ENCODE results near the gene NOS1AP.

Gene NOS1AP

DNA sequence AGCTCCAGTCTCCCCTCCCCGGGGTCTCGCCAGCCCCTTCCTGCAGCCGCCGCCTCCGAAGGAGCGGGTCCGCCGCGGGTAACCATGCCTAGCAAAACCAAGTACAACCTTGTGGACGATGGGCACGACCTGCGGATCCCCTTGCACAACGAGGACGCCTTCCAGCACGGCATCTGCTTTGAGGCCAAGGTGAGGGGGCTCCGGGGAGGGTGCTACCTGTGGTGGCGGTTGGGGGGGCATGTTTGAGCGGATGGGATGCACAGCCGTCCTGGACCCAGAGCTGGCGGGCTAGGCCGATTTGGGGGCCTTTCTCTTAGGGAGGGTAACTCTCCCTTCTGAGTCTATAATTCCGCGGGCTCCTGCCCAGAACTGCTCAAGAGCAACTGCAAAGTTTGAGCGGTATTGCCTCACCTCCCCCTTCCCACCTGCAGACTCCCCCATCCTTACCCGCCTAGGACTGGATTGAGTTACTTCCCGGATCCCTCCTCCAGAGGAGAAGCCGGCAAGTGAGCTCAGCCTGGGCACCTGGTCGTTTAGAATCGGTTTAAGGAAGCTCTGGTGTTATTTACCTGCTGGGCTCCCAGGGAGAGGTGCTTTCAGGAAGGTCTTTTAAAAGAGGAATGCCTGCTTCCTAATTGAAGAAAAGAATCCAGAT, 730 bp downstream of the NOS1AP start:
- TF ChIP-seq GLIS3 (CRISPR knock-in tag; IDR thresholded peaks at IDR 0.05) (no peak), TSHZ2 (CRISPR knock-in tag; IDR thresholded peaks at IDR 0.05) (no peak), CSDC2 (CRISPR knock-in tag; IDR thresholded peaks at IDR 0.05) (no peak), ESRRG (CRISPR knock-in tag; IDR thresholded peaks at IDR 0.05) (no peak), TCF4 (CRISPR knock-in tag; IDR thresholded peaks at IDR 0.05; ENCODE audit: borderline replicate concordance) (no peak), ZFP3 (CRISPR knock-in tag; IDR thresholded peaks at IDR 0.05) (no peak), ZNF565 (CRISPR knock-in tag; conservative IDR thresholded peaks at IDR 0.05; ENCODE audit: low read depth) (no peak), ISL1 (CRISPR knock-in tag; IDR thresholded peaks at IDR 0.05) (no peak), ZFP30 (CRISPR knock-in tag; IDR thresholded peaks at IDR 0.05) (no peak), ZNF70 (CRISPR knock-in tag; IDR thresholded peaks at IDR 0.05) (no peak), ZNF8 (CRISPR knock-in tag; IDR thresholded peaks at IDR 0.05) (no peak)
- TF ChIP-seq, protein P1, sequence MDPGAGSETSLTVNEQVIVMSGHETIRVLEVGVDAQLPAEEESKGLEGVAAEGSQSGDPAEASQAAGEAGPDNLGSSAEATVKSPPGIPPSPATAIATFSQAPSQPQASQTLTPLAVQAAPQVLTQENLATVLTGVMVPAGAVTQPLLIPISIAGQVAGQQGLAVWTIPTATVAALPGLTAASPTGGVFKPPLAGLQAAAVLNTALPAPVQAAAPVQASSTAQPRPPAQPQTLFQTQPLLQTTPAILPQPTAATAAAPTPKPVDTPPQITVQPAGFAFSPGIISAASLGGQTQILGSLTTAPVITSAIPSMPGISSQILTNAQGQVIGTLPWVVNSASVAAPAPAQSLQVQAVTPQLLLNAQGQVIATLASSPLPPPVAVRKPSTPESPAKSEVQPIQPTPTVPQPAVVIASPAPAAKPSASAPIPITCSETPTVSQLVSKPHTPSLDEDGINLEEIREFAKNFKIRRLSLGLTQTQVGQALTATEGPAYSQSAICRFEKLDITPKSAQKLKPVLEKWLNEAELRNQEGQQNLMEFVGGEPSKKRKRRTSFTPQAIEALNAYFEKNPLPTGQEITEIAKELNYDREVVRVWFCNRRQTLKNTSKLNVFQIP (CRISPR knock-in tag; IDR thresholded peaks at IDR 0.05; ENCODE audit: borderline replicate concordance, low read depth): no peak
- TF ChIP-seq, protein P2, sequence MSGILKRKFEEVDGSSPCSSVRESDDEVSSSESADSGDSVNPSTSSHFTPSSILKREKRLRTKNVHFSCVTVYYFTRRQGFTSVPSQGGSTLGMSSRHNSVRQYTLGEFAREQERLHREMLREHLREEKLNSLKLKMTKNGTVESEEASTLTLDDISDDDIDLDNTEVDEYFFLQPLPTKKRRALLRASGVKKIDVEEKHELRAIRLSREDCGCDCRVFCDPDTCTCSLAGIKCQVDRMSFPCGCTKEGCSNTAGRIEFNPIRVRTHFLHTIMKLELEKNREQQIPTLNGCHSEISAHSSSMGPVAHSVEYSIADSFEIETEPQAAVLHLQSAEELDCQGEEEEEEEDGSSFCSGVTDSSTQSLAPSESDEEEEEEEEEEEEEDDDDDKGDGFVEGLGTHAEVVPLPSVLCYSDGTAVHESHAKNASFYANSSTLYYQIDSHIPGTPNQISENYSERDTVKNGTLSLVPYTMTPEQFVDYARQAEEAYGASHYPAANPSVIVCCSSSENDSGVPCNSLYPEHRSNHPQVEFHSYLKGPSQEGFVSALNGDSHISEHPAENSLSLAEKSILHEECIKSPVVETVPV (CRISPR knock-in tag; IDR thresholded peaks at IDR 0.05): no peak
- peak; percentile 17 for ATAC-seq

- TF ChIP-seq ESRRG (CRISPR knock-in tag; IDR thresholded peaks at IDR 0.05): no peak
- no peak for TF ChIP-seq ZFP3 (CRISPR knock-in tag; IDR thresholded peaks at IDR 0.05)
- TF ChIP-seq ARNTL (CRISPR knock-in tag; IDR thresholded peaks at IDR 0.05; ENCODE audit: borderline replicate concordance, low read depth): no peak
- no peak for TF ChIP-seq ZNF70 (CRISPR knock-in tag; IDR thresholded peaks at IDR 0.05)
- no peak for TF ChIP-seq GLIS3 (CRISPR knock-in tag; IDR thresholded peaks at IDR 0.05)
- TF ChIP-seq, protein P2 (CRISPR knock-in tag; IDR thresholded peaks at IDR 0.05): no peak
- TF ChIP-seq RARB (CRISPR knock-in tag; IDR thresholded peaks at IDR 0.05): no peak
- TF ChIP-seq TOX (CRISPR knock-in tag; IDR thresholded peaks at IDR 0.05; ENCODE audit: borderline replicate concordance): no peak
- TF ChIP-seq, protein P3, sequence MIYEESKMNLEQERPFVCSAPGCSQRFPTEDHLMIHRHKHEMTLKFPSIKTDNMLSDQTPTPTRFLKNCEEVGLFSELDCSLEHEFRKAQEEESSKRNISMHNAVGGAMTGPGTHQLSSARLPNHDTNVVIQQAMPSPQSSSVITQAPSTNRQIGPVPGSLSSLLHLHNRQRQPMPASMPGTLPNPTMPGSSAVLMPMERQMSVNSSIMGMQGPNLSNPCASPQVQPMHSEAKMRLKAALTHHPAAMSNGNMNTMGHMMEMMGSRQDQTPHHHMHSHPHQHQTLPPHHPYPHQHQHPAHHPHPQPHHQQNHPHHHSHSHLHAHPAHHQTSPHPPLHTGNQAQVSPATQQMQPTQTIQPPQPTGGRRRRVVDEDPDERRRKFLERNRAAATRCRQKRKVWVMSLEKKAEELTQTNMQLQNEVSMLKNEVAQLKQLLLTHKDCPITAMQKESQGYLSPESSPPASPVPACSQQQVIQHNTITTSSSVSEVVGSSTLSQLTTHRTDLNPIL (CRISPR knock-in tag; IDR thresholded peaks at IDR 0.05; ENCODE audit: low read depth): no peak
- no peak for TF ChIP-seq ZC3H10 (CRISPR knock-in tag; IDR thresholded peaks at IDR 0.05)
- no peak for TF ChIP-seq ISL1 (CRISPR knock-in tag; IDR thresholded peaks at IDR 0.05)
- ATAC-seq: no peak
Observed at GRCh38 chr1:162070825-162071224, 1.3 kb downstream of the NOS1AP start.

- no peak for ATAC-seq
- TF ChIP-seq, protein P2 (CRISPR knock-in tag; IDR thresholded peaks at IDR 0.05): no peak
- no peak for TF ChIP-seq ZFP30 (CRISPR knock-in tag; IDR thresholded peaks at IDR 0.05)
- TF ChIP-seq ZNF8 (CRISPR knock-in tag; IDR thresholded peaks at IDR 0.05): no peak
- TF ChIP-seq ARNTL (CRISPR knock-in tag; IDR thresholded peaks at IDR 0.05; ENCODE audit: borderline replicate concordance, low read depth): no peak
- no peak for TF ChIP-seq ESRRG (CRISPR knock-in tag; IDR thresholded peaks at IDR 0.05)
- TF ChIP-seq, protein P3 (CRISPR knock-in tag; IDR thresholded peaks at IDR 0.05; ENCODE audit: low read depth): no peak
- TF ChIP-seq TOX (CRISPR knock-in tag; IDR thresholded peaks at IDR 0.05; ENCODE audit: borderline replicate concordance): no peak
- no peak for TF ChIP-seq TSHZ2 (CRISPR knock-in tag; IDR thresholded peaks at IDR 0.05)
- TF ChIP-seq ZNF70 (CRISPR knock-in tag; IDR thresholded peaks at IDR 0.05): no peak
- TF ChIP-seq OSR1 (CRISPR knock-in tag; IDR thresholded peaks at IDR 0.05): no peak
- TF ChIP-seq ZNF565 (CRISPR knock-in tag; conservative IDR thresholded peaks at IDR 0.05; ENCODE audit: low read depth): no peak
- TF ChIP-seq CSDC2 (CRISPR knock-in tag; IDR thresholded peaks at IDR 0.05): no peak
Observed at GRCh38 chr1:162072740-162073139, 3.2 kb downstream of the NOS1AP start.

Data from SK-N-SH treated with all-trans-retinoic acid at 6 μM for 48 hours (cell line).